HG02798 (cell line): ENCODE measurements around the gene TNFRSF1A.

Experiments used
- ATAC-seq: cut with Tn5 transposase; IDR thresholded peaks from one replicate; pipeline ENCODE4 v1.9.1; 2021; ENCODE audit warnings: mild to moderate bottlenecking; ENCODE audit not compliant: unreplicated experiment, poor library complexity

Gene TNFRSF1A

GRCh38 chr12:6375269-6376078, 33.6 kb upstream of the TNFRSF1A start, which contains the start of gene SCNN1A:
Gene SCNN1A (minus strand): TSS chr12:6375563. CDS start chr12:6374783, 780 bp downstream.
- no peak for ATAC-seq

DNA sequence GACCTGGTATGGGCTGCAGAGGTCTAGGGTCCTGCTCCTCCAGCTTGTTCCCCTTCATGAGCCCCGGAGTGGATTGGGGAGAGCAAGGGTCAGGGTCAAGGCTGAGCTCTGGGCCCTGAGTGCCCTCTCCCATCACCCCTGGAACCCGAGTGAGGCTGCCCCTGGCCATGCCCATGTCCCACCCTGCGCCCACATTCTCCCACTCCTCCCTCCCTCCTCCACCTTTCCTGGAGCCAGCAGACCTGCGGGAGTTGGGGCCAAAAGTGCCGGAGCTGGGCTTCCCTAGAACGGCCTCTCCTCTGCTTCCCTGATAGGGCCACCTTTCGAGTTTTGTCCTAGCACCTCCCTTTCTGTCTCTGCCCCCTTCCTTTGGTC, 32.9 kb upstream of the TNFRSF1A start:
- ATAC-seq: no peak

DNA sequence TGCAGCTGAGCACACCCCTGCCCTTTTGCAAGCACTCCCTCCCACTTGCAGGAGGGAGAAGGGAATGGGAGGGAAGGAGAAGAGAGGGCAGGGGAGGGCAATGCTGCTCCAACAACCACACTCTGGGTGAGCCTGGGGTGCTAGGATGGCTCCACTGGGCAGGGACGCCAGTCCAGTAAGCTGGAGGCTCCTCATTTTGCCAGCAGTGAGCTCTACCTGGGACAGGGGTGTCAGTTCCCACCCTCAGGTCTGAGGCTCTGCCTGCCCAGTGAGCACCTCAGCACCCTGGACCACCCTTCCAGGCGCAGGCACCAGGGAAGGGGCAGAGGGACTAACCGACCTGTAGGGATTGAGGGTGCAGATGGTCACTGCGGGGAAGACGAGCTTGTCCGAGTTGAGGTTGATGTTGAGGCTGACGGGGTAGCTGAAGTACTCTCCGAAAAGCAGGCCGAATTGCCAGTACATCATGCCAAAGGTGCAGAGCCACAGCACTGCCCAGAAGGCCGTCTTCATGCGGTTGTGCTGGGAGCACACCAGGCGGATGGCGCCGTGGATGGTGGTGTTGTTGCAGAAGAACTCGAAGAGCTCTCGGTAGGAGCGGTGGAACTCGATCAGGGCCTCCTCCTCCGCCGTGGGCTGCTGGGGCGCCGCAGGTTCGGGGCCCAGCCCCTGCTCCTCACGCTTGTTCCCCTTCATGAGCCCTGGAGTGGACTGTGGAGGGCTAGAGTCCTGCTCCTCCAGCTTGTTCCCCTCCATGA, 32.3 kb upstream of the TNFRSF1A start:
- no peak for ATAC-seq

DNA sequence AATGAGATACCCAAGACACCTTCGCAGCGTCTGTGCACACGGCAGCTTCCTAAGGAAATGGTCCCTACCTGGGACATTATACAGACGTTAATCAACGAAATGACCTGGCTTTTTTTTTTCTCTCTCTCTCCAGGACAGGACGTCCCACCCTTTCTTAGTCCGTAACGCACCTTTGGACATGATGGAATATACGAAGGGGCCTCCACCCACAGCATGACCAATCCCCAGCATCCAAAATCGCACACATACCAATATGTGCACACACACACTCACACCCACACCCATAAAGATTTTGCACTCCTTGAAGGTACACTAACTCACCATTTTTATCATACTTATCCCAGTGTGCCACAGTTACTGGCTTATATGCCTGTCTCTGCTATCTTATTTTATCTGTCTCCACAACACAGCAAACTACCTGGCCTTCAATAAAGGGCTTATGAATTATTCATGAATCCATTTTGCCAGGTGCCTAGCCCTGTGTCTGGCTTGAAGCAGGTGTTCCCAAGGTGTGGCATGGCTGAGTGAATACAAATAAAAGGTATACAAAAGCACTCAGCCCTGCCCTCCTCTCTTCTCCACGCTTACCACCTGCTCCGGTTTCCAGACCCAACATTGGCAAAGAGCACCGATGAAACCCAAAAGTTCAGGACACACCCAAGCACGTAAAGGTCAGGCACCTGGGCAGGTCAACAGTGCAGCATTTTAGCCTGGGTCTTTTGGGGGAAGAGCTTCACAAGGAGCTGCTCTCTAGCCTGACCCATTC, 31.3 kb upstream of the TNFRSF1A start:
- no peak for ATAC-seq

GRCh38 chr12:6372403-6373003, 30.6 kb upstream of the TNFRSF1A start:
- no peak for ATAC-seq

GRCh38 chr12:6370994-6371754, 29.3 kb upstream of the TNFRSF1A start:
- no peak for ATAC-seq

DNA sequence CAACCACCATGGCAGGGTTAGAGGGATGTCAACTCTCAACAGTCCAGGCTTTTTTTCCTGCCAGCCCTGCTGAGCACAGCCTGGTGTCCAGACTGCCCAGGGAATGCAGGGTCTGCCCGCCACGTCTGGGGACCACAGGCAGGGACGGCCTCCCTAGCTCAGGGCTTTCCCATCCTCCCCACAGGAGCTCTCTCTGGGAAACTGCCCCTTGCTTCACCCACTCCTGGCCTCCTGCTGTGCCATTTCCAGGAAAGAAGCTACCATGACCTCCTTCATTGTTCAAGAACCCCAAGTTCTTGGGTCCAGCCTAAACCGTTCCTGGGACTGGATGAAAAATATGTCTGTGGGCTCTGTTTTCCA, 28.7 kb upstream of the TNFRSF1A start:
- no peak for ATAC-seq

- no peak for ATAC-seq
These were observed 28.2 kb upstream of the TNFRSF1A start for GRCh38 chr12:6369916-6370575.

GRCh38 chr12:6368906-6369525, 27.1 kb upstream of the TNFRSF1A start:
- ATAC-seq: no peak

GRCh38 chr12:6367969-6368892, 26.4 kb upstream of the TNFRSF1A start:
- ATAC-seq: no peak

- ATAC-seq: peak; percentile 60
These were observed 25.4 kb upstream of the TNFRSF1A start for GRCh38 chr12:6367065-6367968.

GRCh38 chr12:6364044-6364374, 22.1 kb upstream of the TNFRSF1A start:
- no peak for ATAC-seq

DNA sequence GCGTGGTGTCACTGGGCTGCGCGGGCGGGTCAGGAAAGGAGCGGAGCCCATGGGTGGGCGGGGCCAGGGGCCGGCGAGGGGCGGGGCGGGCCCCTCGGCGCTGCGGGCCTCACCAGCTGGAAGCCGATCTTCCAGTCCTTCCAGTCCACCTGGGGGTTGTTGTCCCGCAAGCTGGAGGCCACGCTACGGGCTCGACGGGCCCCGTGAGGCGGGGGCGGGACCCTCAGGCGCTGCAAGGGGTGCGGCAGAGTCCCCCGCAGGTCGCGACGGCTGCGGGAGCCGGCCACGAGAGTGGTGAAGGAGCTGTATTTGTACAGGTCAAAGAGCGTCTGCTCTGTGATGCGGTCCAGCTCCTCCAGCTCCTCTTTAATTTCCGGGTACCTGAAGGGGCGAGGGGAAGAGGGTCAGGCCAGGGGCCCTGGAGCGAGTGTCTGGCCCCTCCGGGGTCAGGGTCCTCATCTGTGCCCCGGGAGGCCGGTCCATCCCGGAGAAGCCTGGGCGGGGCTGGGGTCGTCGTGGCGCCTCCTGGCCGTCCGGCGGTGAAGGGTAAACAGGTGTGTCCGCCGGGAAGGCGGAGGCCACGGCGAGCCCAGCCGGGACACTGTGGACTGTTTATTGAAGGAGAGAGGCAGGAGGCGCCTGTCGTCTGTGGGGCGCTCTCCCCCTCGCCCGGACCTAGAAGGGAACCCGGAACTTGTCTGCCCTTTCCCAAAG, 21.6 kb upstream of the TNFRSF1A start:
- ATAC-seq: peak; percentile 64

- ATAC-seq: no peak
These were observed 21.1 kb upstream of the TNFRSF1A start for GRCh38 chr12:6363010-6363329.

GRCh38 chr12:6362403-6362802, 20.5 kb upstream of the TNFRSF1A start:
- ATAC-seq: no peak

DNA sequence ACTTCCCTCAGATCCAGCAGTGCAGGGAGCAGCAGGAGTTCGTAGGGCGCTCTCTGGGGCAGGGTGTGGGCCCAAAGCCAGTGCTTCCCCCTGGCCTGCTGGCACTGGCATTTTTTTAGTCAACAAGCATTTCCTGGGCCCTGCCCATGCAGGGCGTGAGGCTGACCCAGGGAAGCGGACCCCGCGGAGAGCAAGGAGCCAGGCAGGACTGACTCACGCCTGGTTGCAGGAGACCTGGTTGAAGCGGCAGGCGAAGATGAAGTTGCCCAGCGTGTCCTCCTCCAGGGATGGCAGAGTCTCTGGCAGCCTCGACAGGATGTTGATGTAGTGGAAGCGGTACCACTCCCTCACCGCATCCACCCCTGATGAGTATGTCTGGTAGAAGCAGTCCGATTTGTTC, 20.0 kb upstream of the TNFRSF1A start:
- ATAC-seq: no peak
